ENCODE results near the gene SPATS2L.

DNA sequence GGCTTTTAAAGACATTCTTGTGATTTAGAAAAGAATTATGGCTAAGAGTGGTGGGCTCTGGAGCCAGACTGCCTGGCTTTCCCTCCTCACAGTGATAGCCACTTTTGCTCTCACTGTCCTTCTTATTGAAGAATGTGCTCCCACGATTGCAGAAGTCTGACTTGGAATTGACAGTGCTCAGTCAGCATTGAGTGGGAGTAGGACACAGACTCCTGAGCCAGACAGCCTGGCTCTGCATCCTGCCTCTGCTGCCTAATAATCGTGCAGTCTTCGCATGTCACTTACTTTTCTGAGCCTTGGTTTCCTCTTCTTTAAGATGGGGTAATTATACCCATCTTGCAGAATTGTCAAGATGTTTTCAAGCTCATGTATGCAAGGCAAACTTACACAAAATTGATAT, 23.3 kb downstream of the SPATS2L start:
- TF ChIP-seq EP300 (IDR thresholded peaks at IDR 0.05): no peak
- TF ChIP-seq, protein P1, sequence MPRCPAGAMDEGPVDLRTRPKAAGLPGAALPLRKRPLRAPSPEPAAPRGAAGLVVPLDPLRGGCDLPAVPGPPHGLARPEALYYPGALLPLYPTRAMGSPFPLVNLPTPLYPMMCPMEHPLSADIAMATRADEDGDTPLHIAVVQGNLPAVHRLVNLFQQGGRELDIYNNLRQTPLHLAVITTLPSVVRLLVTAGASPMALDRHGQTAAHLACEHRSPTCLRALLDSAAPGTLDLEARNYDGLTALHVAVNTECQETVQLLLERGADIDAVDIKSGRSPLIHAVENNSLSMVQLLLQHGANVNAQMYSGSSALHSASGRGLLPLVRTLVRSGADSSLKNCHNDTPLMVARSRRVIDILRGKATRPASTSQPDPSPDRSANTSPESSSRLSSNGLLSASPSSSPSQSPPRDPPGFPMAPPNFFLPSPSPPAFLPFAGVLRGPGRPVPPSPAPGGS (IDR thresholded peaks at IDR 0.05): no peak
- TF ChIP-seq, protein P2, sequence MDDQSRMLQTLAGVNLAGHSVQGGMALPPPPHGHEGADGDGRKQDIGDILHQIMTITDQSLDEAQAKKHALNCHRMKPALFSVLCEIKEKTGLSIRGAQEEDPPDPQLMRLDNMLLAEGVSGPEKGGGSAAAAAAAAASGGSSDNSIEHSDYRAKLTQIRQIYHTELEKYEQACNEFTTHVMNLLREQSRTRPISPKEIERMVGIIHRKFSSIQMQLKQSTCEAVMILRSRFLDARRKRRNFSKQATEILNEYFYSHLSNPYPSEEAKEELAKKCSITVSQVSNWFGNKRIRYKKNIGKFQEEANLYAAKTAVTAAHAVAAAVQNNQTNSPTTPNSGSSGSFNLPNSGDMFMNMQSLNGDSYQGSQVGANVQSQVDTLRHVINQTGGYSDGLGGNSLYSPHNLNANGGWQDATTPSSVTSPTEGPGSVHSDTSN (IDR thresholded peaks at IDR 0.05): no peak

Measured in A549 (cell line).